GM19438 (cell line): ENCODE measurements around the gene ZP4.

Experiments
- ATAC-seq: cut with Tn5 transposase; IDR thresholded peaks from one replicate; pipeline ENCODE4 v1.9.1; 2021; ENCODE audit warnings: low read depth; ENCODE audit not compliant: unreplicated experiment

ZP4 gene

GRCh38 chr1:237832858-237833257 is 57.9 kb downstream of the ZP4 start:
- ATAC-seq: no peak
